ENCODE measurements around the gene TEX14. TPM values are rescaled to one million over a fixed set of nuclear protein-coding genes. Genes with fewer than 3 reads are reported as not detected.

The TEX14 gene
- total RNA-seq, 1 donor from 2014 or later, result 0.34 TPM

GRCh38 chr17:58572846-58573245, 119.0 kb downstream of the TEX14 start:
- Mint-ChIP-seq H3K27ac (no peak overlapping the region), H3K4me3 (no peak overlapping the region), H3K9me3 (no peaks in the 10 kb centered on the region), H3K27me3 (ENCODE audit: low read depth) (peaks cover under 1% of the 10 kb centered on the region), H3K4me1 (peaks cover 5% of the 10 kb centered on the region), H3K36me3 (no peaks in the 10 kb centered on the region)
- TF ChIP-seq, protein P1, sequence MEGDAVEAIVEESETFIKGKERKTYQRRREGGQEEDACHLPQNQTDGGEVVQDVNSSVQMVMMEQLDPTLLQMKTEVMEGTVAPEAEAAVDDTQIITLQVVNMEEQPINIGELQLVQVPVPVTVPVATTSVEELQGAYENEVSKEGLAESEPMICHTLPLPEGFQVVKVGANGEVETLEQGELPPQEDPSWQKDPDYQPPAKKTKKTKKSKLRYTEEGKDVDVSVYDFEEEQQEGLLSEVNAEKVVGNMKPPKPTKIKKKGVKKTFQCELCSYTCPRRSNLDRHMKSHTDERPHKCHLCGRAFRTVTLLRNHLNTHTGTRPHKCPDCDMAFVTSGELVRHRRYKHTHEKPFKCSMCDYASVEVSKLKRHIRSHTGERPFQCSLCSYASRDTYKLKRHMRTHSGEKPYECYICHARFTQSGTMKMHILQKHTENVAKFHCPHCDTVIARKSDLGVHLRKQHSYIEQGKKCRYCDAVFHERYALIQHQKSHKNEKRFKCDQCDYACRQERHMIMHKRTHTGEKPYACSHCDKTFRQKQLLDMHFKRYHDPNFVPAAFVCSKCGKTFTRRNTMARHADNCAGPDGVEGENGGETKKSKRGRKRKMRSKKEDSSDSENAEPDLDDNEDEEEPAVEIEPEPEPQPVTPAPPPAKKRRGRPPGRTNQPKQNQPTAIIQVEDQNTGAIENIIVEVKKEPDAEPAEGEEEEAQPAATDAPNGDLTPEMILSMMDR (IDR thresholded peaks at IDR 0.05; ENCODE audit: unreplicated experiment), result no peak
- DNase-seq (ENCODE audit: low spot score in 2 of 2, unreplicated experiment in 2 of 2), result no peak

DNA sequence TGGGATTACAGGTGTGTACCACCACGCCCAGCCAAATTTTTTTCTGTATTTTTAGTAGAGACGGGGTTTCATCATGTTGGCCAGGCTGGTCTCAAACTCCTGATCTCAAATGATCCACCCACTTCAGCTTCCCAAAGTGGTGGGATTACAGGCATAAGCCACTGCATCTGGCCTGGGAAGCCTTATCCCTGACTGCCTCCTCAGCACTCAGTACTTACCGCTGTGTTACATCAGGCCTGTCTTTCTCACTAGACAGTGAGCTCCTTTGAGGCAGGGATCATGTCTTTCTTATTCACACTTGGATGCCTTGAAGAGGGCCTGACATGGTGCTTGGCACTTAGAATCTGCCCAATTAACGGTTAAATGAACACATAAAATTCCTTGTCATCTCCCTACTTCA, 121.1 kb downstream of the TEX14 start:
- TF ChIP-seq, protein P1 (IDR thresholded peaks at IDR 0.05; ENCODE audit: unreplicated experiment), result no peak
- Mint-ChIP-seq H3K27me3 (ENCODE audit: low read depth) (peaks cover 4% of the 10 kb centered on the region), H3K4me3 (no peak overlapping the region), H3K4me1 (peaks cover 5% of the 10 kb centered on the region), H3K36me3 (no peaks in the 10 kb centered on the region), H3K27ac (no peak overlapping the region), H3K9me3 (no peaks in the 10 kb centered on the region)
- no peak for DNase-seq (ENCODE audit: low spot score in 2 of 2, unreplicated experiment in 2 of 2)

DNA sequence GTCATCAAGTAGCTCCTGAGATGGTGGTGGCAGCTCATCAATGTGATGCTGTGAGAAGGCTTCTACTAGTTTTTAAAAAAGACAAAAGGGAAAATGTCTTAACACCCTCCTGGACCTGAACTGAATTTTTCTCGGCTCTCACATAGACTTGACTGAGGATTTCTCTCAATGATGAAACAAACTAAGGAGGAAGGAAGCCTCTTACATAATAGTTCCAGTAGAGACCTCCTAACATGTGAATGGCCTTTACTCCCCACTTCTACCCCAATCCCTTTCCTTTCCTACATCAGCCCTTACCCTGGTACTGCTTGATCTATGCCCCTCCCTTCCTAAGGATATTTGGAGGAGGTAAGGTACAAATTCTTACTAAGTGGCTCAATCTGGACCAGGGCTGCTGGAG, 122.6 kb downstream of the TEX14 start:
- TF ChIP-seq, protein P1 (IDR thresholded peaks at IDR 0.05; ENCODE audit: unreplicated experiment), result no peak
- no peak for DNase-seq (ENCODE audit: low spot score in 2 of 2, unreplicated experiment in 2 of 2)
- Mint-ChIP-seq H3K27me3 (ENCODE audit: low read depth) (peaks cover 7% of the 10 kb centered on the region), H3K27ac (no peak overlapping the region), H3K4me3 (no peak overlapping the region), H3K4me1 (peaks cover 5% of the 10 kb centered on the region), H3K9me3 (no peaks in the 10 kb centered on the region), H3K36me3 (no peaks in the 10 kb centered on the region)

DNA sequence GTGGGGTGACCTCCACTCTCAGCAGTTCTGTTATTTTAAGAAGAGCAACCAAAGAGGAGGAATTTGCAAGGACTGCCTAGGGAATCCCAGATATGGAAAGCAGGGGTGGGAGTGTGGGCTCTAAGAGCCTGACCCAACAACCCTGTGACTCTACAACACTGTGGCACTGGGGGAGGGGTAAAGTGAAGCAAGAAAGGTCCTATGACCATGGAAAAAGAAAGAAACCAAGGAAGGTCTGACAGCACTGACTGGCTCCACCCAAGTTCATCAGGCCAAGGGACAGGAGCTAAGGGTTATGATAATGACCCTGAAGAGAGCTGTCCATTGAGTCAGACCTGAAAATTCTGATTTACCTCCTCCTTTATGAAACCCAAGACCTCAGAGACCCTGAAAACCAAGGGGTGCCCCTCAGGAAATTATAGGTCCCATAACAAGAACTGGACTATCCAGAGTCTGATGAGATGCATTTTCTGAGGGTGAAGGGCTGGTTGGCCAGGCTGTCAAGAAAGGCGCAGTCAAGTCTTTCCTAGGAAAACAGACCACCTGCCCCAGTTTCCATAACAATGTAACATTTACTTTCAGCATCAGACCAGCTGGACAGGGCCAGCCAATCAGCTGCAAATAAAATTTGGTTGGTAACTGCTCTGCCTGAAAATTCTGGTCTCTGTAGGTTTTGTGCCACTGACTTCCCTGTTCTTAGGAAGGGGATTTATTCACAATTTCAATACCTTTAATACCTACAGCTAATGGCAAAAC, 123.6 kb downstream of the TEX14 start:
- no peak overlapping the region for H3K27ac Mint-ChIP-seq

DNA sequence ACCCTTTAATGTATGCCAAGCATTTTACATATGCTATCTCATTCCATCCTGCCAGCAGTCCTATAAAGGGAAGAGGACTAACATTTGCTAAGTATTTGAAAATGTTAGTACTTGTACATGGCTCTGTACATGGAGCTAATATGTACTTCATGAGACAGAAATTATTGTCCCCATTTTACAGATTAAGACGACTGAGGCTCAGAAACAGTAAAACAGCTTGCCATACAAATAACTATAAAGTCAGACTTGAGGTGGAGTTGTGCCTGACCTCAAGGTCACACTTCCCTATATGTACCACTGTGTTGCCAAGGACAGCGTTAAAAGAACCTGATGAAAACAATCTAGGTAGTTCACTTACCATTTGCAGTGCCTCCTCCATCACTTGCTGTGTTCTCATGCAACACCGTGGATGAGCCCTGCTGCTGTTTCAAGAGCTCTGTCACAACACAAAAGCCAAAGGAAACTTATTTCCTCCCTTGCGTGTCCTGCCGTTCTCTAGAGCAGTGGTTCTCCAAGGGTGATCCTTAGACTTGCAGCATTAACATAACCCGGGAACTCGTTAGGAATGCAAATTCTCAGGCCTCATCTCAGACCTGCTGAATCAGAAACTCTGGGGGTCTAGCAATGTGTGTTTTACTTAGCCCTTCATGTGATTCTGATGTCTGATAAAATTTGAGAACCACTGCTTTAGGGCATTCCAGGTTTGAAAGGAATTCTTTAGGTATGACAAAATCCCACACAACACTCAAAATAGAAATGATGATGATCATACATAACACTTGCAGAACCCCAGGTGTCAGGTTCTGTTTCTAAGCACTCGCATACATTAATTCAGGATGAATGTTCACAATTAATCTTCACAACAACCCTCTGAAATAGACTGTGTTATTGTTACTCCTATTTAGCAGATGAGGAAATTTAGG, 126.2 kb downstream of the TEX14 start:
- no peak for DNase-seq (ENCODE audit: low spot score in 2 of 2, unreplicated experiment in 2 of 2)
- Mint-ChIP-seq H3K4me3 (no peak overlapping the region), H3K36me3 (no peaks in the 10 kb centered on the region), H3K9me3 (no peaks in the 10 kb centered on the region), H3K4me1 (no peaks in the 10 kb centered on the region), H3K27me3 (ENCODE audit: low read depth) (peaks cover 7% of the 10 kb centered on the region), H3K27ac (no peak overlapping the region)
- TF ChIP-seq, protein P1 (IDR thresholded peaks at IDR 0.05; ENCODE audit: unreplicated experiment), result no peak

More for the DNA sequence above, 123.6 kb downstream of the TEX14 start:
- H3K4me1 Mint-ChIP-seq, result peaks cover 5% of the 10 kb centered on the region
- H3K9me3 Mint-ChIP-seq, result no peaks in the 10 kb centered on the region
- no peak overlapping the region for H3K4me3 Mint-ChIP-seq
- DNase-seq (ENCODE audit: low spot score in 2 of 2, unreplicated experiment in 2 of 2), result no peak
- no peaks in the 10 kb centered on the region for H3K36me3 Mint-ChIP-seq
- TF ChIP-seq, protein P1 (IDR thresholded peaks at IDR 0.05; ENCODE audit: unreplicated experiment), result no peak
- peaks cover 7% of the 10 kb centered on the region for H3K27me3 Mint-ChIP-seq (ENCODE audit: low read depth)
